Esophagus squamous epithelium (tissue), 4 donors: Measurements from ENCODE around the gene RNF168.

ENCODE experiments used
- CTCF ChIP-seq, 6 experiments: fragments of 450-650 bp in 4 of 6; fragments of 200-600 bp in 2 of 6; sonication (generic) in 2 of 6; IDR thresholded peaks; one replicate each; pipeline ENCODE4 v1.5.1; 2016 to 2019; ENCODE audit warnings: antibody characterized with exemption in 6 of 6, mild to moderate bottlenecking in 4 of 6, moderate library complexity in 4 of 6
- POLR2A ChIP-seq, 4 donors: fragments of 450-650 bp; IDR thresholded peaks; one replicate each; pipeline ENCODE4 v1.6.1; 2017; ENCODE audit warnings: antibody characterized with exemption in 4 of 4, mild to moderate bottlenecking in 4 of 4, moderate library complexity in 3 of 4

- no peak for TF ChIP-seq CTCF (IDR thresholded peaks at IDR 0.05)
- no peak for TF ChIP-seq POLR2A (IDR thresholded peaks at IDR 0.05)
Measured at GRCh38 chr3:196423044-196423781, 80.4 kb downstream of the RNF168 start.
